Glomerular visceral epithelial cell (primary cell): ENCODE measurements around the gene TBC1D32.
"Not testable (repeated sequence)": the region's sequence is repeated elsewhere in the genome, so short reads cannot be mapped to it uniquely, and the experiment has no call there.

Experiments
- DNase-seq: peaks from one replicate; pipeline ENCODE4 v3.0.0-alpha.2; 2016; ENCODE audit errors: extremely low spot score

TBC1D32 gene

DNA sequence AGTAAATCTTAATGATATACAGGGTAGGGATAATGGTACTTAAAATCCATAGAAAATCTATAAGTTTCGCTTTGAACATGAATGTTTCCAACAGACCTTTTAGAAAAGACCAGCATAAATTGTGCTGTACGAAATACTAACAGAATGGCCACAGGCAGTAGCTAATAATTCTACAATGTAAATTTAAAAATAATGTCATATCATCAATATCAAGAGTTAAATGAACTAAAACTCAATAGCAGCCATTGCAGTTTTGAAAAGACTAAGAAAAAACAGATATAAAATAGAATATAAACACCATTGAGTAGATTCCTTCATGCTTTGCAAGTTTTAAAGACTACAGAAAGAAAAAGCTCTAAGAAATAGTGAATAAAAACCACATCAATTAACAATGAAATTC lies 14.7 kb downstream of the TBC1D32 start:
- DNase-seq, result no peak

DNA sequence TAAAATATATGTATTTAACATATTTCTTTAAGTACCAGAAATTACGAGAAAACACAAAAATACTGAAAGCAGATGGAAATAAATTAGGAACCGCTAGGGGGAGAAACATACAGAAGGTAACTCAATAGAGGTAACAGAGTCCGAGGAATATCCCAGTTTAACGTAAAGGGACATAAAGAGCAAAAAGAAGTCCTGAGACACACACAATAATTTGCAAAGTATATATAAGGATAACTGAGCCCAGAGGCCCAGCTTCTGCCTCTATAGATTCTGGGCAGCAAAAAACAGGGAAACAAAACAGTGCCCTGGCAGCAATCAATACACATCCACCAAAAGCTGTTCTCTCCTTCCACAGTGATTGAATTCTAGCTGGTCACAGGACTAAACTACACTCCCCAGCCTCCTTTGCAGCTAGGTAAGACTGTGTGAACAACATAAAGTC lies 15.1 kb downstream of the TBC1D32 start:
- DNase-seq, result peak; percentile 36

DNA sequence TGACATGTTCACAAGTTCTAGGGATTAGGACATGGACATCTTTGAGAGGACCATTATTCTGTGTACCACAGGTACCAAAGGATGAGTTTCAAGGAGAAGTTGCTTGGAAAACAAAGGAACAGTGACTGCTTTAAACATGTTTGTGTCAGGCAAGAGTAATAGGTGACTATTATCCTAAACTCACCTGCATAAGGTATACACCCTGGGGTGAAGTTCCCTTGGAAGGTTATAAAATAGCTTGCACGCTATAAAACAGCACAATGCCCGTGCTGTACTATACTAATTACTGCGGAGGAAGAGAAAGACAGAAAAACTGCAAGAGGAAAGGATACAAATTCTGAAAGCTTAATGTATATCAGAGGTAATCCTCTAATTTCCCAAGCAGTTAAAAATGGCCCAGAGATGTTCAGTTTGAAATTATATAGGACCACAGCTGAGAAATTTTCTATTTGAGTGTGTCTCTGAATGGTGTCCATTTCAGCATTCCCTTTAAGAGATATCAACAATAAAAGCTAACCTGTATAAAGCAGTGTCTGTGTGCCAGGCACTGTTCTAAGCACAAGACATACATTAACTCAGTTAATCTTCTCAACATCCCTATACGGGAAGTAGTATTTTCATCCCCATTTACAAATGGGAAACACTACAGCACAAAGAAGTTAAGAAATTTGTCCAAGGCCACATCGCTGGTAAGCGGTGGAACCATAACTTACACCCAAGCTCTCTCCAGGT lies 19.7 kb downstream of the TBC1D32 start:
- no peak for DNase-seq

DNA sequence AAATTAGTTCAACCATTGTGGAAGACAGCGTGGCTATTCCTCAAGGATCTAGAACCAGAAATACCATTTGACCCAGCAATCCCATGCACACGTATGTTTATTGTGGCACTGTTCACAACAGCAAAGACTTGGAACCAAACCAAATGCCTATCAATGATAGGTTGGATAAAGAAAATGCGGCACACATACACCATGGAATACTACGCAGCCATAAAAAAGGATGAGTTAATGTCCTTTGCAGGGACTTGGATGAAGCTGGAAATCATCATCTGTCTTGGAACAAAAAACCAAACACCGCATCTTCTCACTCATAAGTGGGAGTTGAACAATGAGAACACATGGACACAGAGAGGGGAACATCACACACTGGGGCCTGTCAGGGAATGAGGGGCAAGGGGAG lies 22.5 kb downstream of the TBC1D32 start:
- not testable (repeated sequence) for DNase-seq

DNA sequence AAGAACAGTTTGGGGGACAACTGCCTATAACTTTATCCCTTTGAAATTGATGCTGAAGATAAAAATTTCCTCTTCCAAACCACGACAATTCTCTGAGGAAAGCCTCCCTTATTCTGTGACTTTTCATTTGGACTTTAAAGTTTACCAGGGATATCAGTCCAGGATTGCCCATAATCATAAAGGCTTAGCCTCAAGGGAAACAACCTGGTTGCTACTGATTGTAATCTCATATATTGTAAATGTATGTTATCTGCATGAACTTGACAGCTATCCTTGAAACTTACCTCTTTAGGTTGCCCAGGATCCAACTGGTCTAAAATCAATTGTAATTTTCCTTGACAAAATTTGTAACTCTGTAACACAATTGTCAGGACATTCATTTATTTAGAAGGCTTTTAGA lies 23.8 kb downstream of the TBC1D32 start:
- no peak for DNase-seq

DNA sequence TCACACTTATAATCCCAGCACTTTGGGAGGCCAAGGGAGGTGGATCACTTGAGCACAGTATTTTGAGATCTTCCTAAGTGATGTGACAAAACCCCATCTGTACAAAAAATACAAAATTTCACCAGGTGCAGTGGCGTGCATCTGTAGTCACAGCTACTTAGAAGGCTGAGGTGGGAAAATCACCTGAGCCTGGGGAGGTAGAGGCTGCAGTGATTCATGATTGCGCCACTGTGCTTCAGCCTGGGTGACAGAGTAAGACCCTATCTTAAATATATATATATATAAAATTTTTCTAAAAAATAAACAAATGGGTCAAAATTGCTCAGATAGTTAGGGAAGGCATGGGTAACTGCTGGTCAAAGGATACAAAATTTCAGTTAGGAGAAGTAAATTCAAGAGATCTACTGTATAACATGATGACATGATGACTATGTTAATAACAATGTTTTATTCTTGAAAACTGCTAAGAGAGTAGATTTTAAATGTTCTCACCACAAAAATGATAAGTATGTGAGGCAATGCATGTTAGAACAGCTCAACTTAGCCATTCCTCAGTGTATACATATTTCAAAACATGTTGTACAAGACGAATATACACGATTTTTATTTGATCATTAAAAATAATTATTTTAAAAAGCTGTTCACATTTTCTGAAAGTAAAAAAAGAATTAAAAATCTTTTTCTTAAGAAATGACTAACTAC lies 24.4 kb downstream of the TBC1D32 start:
- DNase-seq, result peak; percentile 32

DNA sequence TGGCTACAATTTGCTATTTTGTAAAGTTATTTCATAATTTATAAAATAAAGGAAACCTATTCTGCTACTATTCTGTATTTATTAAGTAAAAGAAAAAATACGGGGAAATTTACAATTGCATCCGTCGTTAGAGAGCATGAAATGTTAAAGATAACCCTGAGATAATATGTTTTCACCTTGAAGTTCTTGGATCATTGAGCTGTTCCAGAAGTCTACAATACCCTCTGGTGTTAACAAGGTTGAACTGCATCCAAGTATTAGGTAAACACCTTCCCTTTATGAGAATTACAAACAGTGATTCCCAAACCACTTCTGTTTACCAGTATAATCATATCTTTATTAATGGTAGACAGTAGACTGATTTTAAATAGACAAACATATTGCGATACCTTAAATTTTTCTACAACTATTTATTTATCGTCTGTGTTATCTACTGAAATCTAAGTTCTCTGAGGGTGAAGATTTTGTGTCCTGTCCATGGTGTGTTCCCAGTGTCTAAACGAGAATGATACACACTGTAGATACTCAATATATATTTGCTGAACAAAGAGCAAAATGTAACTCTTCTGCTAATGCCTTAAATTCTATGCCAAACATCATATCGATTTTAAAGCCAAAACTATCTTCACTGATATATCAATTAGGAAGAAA lies 28.2 kb downstream of the TBC1D32 start:
- peak; percentile 46 for DNase-seq

DNA sequence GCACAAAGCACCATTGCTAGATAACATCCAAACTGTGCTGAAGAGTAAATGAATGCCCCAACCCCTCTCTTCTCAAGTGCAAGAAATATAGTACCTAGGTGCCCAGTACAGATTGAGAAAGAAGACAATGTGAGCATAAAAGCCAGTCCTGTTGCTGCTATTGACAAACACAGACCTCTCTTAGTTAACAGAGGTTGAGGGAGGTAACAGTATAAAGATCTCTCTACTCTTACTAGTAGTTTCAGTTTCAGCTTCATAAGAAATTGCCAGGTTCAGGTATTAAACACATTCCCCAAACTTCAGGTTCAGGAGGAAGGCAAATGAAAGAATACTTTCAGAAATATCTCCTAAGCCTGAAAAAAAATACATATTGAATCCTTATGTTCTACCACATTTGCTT lies 31.4 kb downstream of the TBC1D32 start:
- DNase-seq, result no peak

DNA sequence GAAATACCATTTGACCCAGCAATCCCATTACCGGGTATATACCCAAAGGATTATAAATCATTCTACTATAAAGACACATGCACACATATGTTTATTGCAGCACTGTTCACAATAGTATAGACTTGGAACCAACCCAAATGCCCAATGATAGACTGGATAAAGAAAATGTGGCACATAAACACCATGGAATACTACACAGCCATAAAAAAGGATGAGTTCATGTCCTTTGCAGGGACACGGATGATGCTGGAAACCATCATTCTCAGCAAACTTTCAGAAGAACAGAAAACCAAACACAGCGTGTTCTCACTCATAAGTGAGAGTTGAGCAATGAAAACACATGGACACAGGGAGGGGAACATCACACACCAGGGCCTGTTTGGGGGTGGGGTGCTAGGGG lies 33.1 kb downstream of the TBC1D32 start:
- DNase-seq, result not testable (repeated sequence)

DNA sequence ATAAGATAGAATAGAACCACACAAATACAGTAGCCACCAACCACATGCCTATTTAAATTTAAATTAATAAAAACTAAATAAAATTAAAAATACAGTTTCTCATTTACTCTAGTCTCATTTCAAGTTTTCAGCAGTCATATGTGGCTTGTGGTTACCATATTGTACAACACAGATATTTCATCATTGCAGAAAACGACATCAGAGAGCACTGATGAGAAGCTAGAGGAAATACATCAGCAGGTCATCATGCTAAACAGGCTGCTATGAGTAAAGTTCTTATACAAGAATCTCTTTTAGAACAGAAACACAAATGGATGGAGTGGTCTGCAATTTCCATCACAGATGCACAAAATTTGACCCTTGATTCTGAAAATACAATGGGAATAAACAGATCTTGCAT lies 36.6 kb downstream of the TBC1D32 start:
- no peak for DNase-seq

DNA sequence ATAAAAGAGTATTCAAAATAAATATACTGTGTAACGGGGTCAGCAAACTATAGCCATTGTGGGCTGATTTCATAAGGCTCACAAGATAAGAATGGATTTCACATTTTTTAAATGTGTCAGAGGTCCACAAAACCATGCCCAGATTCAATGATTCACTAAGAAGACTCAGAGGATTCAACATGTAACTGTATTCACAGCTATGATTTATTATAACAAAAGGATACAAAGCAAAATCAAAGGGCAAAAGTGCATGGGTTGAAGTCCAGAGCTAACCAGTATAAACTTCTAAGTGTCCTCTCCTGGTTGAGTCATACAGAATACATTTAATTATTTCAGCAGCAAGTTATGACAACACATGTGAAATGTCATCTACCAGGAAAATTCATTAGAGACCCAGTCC lies 49.2 kb downstream of the TBC1D32 start:
- no peak for DNase-seq

DNA sequence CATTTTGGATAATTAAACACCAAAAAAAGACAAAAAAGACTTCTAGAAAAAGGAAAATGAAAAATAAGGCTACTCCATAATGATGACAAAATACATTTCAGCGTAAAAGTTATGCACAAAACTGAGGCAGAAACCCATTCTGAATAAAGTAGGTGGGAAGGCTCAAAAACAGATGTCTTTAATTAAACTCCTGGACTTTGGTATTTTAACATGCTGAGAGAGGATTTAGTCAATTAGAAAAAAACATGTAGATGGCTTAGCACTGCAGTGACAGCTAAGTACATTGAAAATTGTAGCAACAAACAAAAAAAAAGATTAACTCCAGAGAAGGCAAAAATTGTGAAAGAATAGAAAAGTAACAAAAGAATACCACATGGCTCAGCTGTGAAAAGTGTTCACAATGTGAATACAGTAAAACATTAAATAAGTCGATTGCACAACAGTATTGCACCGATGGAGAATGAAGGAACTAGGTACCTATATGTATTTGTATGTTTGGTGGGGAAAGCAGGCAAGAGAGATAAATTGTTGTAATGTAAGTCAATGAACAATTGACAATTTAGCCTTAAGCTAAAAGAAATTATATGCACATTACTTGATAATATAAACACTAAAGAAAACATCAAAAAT lies 59.5 kb downstream of the TBC1D32 start:
- DNase-seq, result no peak

DNA sequence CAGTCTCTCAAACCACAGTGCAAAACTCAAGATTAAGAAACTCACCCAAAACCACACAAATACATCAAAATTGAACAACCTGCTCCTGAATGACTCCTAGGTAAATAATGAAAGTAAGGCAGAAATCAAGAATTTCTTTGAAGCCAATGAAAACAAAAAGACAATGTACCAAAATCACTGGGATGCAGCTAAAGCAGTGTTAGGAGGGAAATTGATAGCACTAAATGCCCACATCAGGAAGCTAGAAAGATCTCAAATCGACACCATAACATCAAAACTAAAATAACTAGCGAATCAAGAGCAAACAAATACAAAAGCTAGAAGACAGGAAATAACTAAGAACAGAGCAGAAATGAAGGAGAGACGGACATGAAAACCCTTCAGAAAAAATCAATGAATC lies 70.5 kb downstream of the TBC1D32 start:
- DNase-seq, result no peak

DNA sequence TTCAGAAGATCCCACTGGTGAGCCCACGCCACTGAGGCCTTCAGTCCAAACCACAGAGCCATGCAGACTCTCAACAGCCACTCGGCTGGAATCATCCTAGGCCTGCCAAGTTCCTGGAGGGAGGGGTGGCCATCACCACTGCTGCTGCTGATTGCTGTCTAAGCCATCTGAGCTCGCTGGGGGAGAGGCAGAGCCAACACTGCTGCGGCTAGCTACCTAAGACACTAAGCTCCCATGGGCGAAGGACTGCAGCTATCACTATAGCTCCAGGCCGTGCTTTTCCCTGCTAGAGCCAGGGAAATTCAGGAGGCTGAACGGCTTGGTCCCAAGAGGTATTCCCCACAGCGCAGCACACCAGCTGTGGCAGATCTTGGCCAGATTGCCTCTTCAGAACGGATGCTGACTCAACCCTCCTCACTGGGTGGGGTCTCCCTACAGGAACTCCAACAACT lies 73.6 kb downstream of the TBC1D32 start:
- no peak for DNase-seq

DNA sequence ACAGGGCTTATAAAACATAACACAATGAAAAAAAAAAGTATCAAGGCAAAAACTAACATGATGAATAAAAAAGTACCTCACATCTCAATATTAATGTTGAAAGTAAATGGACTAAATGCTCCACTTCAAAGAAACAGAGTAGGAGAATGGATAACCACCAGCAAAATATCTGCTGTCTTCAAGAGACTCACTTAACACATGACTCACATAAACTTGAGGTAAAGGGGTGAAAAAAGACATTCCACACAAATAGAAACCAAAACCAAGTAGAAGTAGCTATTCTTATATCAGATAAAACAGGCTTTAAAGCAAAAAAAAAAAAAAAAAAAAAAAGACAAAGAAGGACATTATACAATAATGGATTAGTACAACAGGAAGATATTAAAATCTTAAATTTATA lies 86.9 kb downstream of the TBC1D32 start:
- peak; percentile 24 for DNase-seq

DNA sequence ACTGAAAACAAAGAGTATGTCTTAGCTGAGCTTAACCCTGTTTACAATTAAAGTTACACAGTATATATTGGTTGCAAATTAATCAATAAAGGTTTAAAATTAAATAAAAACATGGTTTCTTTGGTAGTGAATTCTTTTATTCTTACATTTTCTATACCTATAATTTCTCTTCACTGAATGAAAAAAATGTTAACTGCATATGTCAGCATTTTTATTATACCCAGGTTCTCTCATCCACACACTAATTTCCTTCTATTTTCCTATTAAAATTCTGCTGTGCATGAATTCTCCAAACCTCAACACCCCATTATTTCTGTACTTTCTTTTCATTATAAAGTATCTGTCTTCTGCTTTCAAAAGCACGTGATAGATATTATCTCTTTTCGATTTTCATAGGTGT lies 91.9 kb downstream of the TBC1D32 start:
- DNase-seq, result no peak

DNA sequence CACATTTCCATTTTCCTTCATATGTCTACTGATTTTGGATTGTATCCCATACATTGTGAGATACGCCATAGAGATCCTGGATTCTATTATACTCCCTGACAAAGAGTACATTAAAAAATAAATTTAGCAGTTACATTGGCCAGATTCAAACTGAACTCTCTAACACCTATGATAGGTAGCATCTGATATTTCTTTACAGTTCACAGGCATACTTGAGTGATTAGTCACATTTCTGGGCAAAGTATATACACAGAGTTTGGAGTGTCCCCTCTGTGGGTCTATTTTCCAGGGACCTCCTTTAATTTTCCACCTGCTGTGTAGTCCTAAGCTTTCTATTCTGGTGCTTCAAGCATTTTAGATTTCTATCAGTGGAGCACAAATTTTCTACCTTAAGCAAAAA lies 96.4 kb downstream of the TBC1D32 start:
- DNase-seq, result no peak

DNA sequence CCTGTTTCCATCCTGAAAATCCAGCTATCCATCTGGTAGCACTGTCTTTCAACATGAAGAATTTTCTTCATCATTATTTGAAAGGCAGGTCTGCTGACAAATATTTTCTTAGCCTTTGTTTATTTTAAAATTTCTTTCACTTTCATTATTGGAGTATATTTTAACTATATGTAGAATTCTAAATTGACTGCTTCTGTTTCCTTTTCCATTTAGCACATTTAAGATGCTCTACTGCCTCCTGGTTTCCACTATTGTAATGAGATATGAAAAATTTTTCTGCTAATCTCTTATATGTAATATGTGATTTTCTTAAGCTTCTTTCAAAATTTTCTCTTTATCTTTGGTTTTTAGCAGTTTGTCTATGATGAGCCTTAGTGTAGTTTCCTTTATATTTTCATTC lies 97.3 kb downstream of the TBC1D32 start:
- no peak for DNase-seq

DNA sequence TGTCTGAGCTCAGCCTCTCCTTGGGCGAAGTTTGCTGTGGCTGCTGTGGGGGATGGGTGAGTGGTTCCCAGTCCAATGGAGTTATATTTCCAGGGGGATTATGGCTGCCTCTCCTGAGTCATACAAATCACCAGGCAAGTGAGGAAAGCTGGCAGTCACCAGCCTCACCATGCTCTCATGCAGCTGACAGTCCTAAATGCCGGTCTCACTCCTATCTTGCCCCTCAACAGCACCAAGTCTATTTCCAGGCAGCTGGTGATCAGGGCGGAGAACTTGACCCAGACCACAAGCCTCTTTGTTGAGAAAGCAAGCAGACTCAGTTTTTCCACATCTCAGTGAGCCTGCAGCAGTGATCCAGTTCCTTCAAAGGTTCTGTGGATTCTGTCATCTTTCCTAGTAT lies 98.9 kb downstream of the TBC1D32 start:
- DNase-seq, result no peak

DNA sequence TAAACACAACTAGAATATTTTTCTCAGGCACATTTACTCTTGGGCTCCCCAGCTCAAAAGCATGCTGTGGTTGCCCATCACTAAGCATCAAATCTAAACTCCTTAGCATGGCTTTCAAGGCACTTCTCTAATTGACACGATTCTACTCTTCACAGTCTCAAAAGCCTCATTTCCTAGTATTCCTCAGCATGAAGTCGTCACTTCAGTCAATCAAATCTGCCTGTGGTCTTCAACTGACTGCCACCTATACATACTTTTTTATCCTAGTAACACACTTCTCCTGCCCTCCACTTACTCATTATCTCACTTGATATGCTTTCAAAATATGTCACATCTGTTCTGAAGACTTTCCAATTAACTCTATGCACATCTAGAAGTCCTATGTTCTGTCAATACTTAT lies 110.3 kb downstream of the TBC1D32 start:
- no peak for DNase-seq

DNA sequence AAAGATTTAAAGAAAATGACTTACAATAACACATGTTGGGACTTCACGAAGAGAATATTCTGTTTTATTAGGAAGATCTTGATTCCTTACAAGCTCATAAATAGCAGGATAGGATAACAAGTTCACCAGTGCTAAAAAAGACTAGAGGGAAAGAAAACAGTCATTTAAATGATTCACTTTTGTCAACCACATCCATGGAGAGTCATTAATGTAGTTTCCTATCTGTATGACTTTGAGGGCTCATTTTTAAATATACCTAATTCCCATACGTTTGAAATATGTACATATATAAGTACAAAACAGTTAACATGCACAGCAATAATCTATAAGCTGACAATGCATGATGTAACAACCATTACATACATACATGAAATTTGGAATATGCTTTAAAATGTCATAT lies 111.1 kb downstream of the TBC1D32 start:
- no peak for DNase-seq

DNA sequence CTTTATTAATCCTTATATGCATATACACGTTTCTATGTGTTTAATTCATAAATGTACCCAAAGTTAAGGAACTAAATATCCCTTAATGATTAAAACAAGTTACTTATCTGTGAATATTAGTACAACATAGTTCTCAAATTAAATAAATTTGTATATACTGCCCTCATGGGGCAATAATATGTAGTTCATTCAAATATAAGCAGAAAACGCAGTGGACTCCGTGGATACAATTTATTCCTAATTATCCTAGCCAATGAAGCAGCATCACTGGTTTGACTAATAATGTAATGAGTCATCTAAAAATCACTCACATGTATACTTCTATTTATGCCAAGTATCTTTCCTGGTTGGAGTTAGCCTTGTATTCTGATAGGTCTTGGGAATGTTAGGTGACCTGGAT lies 111.6 kb downstream of the TBC1D32 start:
- peak; percentile 35 for DNase-seq
